Renal pelvis (tissue), 4 donors: ENCODE measurements around the gene APEX1. TPM values are rescaled to one million over a fixed set of nuclear protein-coding genes. Genes with fewer than 3 reads are reported as not detected.
"Not testable (repeated sequence)": the region's sequence is repeated elsewhere in the genome, so short reads cannot be mapped to it uniquely, and the experiment has no call there.

Source experiments
- DNase-seq: peaks from one replicate; pipeline ENCODE4 v3.0.0-alpha.2; 2013
- polyA plus RNA-seq, 3 donors: library from polyadenylated mRNA; unstranded; fragments of 120-200 nt; gene quantifications; one replicate each; pipeline ENCODE4 v1.2.1, GENCODE V29; 2013; ENCODE audit not compliant: insufficient read length in 3 of 3

Gene APEX1
- polyA plus RNA-seq, 3 donors: 318 to 336 (median 334) TPM

DNA sequence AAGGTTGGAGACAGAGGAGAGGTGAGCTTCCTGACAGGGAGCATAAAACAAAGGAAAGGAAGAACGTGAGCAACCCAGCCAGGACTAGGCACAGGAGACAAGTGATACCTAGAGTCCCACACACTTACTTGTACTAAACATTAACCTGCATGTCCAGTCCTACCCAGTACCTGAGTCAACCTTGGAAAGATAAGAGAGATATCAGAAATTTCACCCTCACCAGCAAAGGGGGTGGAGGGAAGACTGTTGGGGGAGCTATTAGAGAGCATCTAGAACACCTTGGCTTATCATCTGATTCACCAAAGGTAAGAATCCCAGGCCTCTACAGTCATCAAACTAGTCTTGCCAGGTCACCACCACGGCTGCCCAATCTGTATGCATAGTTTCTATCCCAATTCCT is 30.2 kb upstream of the APEX1 start:
- DNase-seq: no peak

DNA sequence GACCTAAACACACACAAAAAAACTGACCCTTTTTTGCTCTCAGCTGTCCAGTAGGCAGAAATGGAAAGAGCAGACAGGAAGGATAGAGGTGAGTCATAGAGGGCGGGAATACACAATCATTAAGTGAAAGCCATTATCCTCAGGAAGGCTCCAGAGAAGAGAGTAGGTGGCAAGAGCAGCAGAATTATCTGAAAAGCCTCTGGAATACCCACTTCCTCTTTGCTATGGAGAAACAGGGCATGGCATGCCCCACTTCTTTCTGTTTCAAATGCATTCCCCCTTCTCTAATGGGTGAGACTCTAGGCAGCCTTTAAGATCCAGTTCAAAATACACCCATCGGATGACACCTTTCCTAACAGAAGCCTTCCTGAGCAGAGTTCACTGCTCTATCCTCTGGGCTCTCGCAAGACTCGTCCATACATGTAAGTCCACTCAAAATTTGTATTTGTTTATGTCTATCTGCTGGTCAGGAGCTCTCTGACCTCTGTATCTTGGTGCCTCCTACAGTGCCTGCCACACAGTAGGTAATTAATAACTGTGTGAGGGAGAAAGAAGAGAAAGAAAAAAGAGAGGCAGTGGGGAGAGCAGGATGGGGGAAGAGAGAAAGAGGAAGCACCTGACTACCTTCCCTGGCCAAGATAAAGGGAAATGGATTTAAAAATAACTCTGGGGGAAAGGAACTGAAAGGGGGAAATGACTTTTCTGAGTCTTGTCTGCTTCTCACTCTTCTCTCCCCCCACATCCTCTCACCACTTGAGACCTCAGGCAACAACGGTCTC is 27.6 kb upstream of the APEX1 start:
- no peak for DNase-seq

DNA sequence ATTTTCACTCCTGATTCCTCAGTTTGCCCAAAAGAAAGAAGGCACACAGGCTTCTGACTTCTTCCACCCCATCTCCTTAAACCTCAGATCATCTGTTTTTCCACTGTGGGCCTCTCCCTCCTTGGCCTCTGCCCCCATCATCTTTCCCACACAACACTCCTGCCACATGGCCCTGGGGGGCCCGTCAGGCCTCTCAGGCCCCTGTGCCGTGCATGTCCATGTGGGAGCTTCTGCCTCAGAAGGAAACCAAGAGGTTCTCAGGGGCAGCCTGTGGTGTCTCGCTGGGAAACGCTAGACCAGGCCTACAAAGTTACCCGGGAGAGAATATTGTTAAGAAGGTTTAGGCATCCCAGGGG is 27.0 kb upstream of the APEX1 start:
- DNase-seq: no peak

DNA sequence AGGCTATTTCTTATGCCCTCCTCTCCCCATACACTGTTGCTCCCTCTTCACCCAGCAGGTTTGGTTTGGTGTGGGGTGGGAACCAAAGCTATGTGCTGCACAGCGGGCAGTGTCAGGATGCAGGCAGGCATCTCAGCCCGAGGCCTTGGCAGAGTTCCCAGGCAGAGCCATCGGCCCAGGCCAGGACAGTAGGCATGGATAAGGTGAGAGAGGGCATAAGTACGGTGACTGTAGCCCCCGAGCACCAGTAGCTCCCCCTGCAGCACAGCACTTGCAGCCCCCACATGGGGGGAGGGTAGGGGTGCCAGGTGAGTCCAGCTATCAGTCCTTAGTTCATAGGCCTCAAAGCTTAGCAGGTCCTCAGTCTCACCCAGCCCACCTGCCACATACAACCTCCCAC is 26.2 kb upstream of the APEX1 start:
- DNase-seq: no peak

DNA sequence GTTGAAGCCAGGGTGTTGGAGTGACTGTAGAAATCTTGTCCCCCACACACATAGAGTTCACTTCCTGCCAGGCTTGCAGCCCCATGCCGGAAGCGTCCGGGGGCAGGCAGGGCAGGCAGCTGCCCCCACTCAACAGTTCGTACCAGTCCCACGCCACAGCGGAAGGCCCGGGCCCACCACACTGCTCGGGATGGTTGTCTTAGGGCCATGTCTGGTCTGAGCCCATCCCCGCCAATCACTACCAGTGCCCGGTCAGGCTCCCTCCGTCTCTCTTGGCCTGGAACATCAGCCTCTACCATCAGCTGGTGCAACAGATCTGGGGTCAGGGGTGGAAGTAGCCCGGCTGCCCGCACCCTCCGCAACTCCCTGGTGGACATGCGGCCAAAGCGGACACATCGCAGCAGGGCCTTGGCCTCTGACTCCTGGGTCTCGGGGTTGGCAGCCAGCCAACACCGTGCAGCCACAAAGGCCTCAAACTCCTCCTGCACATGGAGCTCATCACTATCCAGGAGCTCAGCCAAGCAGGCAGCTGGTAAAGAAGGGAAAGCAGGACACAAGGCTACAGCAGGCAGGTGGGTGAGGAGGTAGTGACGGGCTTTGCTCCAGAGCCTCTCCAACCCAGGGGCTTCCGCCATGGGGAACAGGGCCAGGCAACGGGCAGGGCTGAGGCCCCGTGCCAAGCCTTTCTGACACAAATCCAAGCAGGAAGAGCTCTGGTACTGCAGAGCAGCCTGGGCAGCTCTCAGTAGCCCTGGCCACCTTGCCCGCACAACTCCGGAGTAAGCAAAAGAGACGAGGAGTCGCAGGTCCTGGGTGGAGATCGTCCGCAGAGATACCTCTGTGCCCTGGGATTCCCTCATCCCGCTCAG is 25.0 kb upstream of the APEX1 start:
- DNase-seq: no peak

DNA sequence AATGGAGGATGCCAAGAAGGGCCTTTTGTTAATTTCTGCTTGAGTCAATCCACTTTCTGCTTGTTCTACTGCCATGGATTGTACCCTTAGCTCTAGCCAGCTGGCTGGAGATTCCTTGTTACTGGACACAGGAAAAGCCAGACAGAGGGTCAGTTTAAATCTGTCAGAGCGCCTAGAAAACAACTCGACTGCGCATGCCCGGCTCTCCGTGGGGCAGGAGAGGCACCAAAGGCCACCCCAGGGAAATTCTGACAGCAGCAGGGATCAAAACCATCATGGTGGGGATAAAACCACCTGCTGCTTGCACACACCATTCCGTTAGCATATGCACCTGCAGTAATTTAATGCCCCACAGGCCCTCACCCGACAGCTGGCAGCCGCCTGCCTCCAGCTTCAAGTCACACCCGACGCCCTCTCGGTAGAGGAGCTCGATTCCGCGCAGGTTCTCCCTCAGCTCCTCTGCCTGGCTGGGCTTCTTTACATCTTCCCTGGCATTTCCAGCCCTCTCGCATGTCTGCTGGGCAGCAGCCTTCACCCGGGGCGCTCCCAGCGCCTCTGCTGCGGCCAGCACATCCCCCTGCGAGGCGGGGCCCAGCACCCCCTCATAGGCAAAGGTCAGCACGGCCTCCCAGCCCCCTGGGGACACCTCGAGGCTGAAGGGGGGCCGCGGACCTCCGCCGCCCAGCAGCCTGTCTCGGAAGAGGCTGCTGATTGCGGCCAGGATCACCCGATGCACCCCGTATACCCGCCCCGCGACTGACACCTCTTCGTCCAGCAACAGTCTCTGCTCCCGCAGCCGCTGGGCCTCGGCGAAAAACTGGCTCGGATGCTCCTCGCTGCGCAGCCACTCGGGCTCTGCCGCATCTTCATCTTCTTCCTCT is 20.1 kb upstream of the APEX1 start:
- DNase-seq: no peak

DNA sequence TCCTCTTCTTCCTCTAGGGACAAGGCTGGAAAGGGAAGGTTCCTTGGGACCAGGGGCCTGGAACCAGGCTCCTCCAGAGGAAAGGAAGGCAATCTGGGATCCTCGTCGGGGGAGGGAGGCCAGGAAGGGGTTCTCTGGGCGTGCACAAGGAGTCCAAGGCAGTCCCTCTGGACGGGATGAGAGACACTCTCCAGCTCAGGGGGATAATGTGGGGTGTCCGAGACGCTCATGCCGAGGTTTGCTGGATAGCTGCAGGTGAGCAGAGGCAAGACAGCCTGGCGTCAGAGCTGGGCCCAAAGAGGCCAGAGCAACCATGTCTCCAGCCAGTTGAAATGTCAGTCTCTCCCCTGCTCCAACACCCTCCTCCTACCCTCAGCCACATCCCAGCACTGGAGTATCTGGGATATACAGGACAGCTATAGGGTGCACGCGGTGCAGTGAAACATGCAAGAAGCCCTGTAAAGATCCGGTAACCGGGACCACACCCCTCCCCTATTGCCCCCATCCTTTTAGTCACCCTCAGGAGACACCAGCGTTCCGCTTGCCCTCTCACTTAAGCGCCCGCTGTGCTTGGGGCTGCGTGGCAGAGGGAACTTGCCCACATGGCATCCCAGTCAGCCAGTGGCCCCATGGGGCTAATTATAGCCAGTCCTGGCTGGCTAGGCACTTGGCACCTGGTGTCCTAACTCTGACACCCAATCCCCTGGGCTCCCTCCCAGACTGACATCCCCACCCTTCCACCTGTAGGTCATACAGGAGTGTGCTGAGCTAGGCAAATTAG is 19.3 kb upstream of the APEX1 start, which contains the start of gene KLHL33:
Gene KLHL33, minus strand, starts transcription at position 585 of the 781 bp plus-strand sequence. Its CDS starts 355 bp downstream, at position 230.
- no peak for DNase-seq

DNA sequence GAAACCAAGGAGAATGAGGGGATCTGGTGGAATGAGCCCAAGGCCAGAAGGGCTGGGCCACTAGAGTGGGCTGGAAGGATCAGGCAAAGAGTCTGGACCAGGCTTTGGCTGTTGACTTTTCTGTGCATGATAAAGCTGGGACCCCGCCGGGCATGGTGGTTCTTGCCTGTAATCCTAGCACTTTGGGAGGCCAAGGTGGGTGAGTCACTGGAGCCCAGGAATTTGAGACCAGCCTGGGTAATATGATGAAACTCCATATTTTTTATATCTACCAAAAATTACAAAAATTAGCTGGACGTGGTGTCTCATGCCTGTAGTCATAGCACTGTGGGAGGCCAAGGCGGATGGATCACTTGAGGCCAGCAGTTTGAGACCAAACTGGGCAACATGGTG is 18.7 kb upstream of the APEX1 start:
- DNase-seq: no peak

DNA sequence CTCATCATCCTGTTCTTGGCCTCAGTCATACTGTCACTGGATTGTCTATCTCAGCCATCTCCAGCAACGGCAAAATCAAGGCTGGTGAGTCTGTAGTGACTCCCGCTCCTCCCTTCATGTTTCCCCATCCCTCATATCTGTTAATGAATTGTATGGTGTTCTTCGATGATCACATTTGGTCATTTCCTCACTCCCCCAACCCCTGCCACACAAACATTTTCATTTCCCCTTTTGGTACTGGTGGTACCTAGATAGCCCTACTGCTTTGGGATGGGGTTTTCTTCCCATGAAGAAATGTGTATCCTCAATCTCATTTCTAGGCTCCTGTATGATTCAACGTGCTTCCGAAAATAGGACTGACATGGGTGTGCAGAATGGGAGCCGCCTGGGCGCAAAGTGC is 16.4 kb upstream of the APEX1 start:
- no peak for DNase-seq

DNA sequence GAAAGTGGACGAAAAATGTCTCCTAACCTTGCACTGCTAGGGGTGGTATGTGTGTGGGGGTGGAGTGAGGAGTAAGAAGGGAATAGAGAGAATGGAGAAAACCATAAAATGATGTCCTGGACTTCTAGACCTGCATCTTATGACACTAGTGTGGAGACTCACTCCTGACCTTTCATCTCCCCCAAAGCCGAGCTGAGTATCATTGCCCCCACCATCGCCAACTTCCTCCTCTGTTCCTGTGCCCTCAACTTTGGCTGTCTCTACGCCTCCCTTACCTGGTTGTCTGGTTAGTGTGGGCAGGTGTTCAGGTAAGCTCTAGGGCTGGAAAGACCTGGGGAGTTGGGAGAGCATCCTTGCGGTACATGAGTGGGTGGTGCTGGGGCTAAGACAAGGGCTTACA is 14.6 kb upstream of the APEX1 start:
- DNase-seq: no peak

DNA sequence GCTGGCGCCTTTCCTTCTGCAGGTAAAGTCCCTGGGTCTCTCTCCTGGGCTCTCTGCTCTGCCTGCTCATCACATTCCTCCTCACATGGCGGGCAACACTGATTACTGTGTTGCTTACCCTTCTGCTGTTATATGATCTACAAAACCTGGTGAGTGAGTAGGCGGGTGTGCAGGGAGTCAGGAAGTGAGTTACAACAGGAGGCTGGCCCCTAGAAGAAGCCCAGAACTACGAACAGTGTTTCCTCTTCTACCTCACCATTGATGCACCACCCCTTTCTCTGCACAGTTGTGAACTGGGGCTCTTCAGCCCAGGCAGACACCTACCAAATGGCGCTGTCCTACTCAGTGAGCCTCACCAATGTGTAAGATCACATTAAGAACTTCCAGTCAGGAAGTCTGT is 14.1 kb upstream of the APEX1 start:
- DNase-seq: no peak

DNA sequence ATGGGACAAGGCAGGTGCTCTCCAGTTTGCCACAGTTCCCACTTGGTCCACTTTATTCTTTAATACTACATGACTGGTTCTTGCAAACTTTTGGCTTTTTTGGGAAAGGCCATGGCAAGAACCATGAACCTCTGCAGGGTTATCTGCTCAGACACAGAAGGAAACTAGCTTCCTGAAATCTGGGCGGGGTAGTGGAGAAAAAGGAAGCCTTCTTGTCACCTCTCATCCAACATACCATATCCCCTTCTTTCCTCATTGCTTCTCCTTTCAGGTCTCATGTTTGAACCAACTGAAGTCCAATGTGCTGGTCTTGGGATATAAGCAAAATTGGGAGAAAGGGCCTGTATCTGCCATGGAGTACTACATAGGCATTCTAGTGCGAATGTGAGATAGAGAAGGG is 13.6 kb upstream of the APEX1 start:
- DNase-seq: no peak

DNA sequence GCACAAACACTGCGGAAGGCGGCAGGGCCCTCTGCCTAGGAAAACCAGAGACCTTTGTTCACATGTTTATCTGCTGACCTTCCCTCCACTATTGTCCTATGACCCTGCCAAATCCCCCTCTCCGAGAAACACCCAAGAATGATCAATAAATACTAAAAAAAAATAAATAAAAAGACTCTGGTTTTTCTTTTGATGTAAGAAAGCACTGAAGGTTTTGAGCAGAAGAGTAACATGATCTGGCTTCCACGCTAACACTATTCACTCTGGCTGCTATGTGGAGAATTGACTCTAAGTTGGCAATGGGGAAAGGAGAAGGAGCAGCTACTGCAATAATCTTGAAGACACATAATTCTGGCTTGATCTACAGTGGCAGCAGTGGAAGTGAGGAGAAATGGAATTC is 11.4 kb upstream of the APEX1 start:
- not testable (repeated sequence) for DNase-seq

DNA sequence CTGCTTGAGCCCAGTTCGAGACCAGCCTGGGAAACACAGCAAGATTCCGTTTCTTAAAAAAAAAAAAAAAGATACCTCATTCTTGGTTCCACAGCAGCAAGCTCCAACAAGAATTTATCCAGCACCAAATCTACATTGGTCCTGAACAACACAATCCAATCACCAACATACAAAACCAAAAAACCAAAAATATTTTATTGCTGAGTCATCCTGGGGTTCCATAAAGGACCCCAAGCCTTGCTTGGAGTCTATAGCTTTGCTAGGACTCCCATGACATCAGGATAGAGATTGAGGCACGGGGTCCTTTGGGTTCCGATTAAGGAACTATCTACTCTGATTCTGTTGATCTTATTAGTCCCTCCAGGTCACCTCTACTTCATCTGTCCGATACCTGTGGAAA is 8.1 kb upstream of the APEX1 start:
- DNase-seq: no peak

DNA sequence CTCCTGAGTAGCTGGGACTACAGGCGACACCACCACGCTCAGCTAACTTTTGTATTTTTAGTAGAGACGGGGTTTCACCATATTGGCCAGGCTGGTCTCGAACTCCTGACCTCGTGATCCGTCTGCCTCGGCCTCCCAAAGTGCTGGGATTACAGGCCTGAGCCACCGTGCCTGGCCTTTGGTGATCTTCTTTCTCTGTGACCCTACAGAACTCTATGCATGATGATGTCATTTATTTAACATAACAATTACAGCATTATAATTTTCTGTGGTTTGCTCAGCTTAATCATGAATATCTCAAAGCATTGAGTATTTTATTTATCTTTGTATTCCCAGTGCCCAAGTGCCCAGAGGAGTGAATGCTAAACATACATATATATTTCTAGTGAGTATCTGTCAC is 2.2 kb upstream of the APEX1 start:
- DNase-seq: not testable (repeated sequence)

DNA sequence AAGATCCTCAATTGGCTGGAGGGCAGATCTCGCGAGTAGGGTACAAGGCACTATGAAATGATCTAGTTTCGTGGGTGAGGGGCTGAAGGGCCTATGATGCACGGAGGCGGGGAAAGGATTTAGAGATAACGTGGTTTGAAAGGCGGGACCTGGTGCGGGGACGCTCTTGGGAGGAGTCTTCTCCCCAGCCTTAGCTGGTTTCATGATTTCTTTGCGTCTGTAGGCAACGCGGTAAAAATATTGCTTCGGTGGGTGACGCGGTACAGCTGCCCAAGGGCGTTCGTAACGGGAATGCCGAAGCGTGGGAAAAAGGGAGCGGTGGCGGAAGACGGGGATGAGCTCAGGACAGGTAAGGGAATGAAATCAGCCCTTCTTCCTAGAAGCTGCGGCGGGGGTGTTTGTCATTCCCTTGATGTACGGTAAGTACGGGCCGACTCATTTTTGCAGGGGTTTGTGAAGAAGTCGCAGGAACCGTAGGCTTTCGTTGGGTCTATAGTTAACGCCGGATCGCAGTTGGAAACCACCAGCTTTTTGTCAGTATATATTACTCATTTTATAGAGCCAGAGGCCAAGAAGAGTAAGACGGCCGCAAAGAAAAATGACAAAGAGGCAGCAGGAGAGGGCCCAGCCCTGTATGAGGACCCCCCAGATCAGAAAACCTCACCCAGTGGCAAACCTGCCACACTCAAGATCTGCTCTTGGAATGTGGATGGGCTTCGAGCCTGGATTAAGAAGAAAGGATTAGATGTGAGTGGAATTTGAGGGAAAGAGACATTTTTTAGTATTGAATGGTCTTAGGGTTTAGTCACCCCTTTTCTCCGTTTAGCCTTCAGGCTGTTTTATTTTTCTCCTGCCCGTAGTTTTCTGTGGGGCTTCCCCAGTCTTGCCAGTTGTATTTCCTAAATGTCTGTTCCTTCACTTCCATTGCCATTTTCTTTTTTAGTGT is 602 bp downstream of the APEX1 start:
- no peak for DNase-seq

DNA sequence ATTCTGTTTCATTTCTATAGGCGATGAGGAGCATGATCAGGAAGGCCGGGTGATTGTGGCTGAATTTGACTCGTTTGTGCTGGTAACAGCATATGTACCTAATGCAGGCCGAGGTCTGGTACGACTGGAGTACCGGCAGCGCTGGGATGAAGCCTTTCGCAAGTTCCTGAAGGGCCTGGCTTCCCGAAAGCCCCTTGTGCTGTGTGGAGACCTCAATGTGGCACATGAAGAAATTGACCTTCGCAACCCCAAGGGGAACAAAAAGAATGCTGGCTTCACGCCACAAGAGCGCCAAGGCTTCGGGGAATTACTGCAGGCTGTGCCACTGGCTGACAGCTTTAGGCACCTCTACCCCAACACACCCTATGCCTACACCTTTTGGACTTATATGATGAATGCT is 1.9 kb downstream of the APEX1 start:
- no peak for DNase-seq

DNA sequence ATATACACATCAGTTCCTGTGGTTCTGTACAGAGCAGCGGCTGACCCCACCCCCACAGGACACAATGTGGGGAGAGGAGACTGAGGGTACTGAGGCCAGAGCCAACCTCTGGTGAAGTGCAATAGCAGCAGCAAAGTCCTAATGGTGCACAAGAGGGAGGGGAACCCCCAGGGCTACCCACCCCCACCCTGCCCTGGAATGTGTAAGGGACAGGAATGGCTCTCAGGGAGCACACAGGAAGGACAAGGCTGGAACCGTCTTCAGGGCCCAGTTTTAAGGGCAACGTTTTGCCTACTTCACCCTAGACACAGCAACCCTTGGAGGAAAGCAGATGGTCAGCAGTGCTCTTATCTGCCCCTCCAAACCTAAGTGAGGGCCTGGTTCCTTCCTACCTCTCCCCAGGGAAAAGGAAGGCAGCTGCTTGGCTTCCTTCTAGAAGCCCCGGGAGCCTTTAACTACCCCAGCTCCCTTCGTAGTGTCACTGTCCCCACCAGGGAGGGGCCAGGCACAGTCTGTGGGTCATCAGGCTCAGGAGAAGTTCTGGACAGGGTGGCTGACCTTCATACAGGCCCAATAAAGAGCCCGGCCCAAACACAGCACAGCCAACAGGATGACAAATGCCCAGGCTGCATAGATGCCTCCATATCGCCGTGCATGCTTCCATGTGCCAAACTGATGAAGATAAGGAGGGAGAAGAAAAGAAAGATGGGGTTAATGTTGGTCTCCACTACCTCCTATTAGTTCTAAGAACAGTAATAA is 3.2 kb downstream of the APEX1 start:
- DNase-seq: no peak

DNA sequence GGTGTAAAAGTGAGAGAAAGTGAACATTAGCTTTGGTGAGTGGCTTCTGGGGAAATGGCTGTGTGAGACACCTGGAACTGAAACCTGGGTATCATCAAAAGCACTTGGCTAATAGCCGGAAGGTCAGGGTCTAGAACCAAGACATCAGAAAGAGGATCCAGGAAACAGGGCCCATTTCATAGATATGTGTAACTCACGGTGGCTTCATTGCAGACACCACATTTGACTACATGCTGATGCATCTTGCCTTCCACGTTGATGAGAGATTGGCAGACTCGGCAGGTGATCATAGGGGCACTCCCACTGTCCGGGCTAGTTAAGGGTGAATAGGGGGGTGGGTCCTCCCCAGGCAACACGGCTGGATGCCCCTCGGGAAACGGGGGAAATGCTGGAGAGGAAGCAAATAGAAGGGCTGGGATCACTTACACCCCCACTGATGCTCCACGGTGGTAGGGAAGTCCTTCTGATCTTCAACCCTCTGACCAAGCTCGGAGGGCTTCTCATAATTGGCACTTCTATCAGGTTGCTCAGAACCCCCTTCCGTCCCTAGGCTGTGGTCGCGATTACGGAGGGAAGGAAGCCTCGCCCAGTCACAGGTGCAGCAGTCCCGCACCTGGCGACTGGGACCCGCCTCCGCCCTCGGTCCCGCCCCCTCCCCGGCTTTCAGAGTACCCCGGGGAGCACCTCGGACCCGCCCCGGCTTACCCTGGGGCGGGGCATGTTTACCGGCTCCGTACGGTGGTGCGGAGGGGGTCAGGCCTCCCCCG is 5.6 kb downstream of the APEX1 start:
- DNase-seq: no peak
